ENCODE measurements around the gene IL1RAPL1.
"Not testable (repeated sequence)": the region's sequence is repeated elsewhere in the genome, so short reads cannot be mapped to it uniquely, and the experiment has no call there.

The IL1RAPL1 gene

GRCh38 chrX:29295987-29296680, 708.9 kb downstream of the IL1RAPL1 start:
- no peak for DNase-seq

DNA sequence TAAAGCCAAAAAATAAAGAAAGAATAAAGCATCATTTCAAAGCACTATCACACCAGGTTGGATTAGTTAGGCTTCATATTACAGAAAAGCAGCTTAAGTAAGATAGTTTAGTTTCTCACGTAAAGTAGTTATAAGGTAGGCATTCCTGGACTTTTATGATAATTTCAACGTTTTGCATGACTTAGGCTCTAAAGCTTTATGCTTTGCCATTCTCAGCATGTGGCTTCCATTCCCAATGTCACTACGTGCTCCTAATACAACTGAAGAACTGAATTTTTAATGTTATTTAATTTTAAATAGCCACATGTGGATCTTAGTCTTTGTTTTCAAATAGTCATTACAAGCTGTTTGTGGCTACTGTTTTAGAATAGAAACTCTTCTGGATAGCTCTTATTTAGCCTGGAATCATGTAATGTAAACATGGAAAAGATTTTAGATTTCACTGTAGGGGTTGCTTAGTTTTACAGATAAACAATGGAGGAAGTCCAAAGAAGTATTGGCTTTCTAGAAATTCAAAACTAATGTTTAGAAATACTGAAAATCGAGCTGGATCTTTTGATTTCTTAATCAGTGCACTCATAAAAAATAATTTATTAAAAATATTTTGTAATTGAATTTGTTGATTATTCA, 710.0 kb downstream of the IL1RAPL1 start:
- no peak for DNase-seq

- peak; percentile 33 for DNase-seq
Measured at GRCh38 chrX:29299684-29300083, 712.4 kb downstream of the IL1RAPL1 start.

DNA sequence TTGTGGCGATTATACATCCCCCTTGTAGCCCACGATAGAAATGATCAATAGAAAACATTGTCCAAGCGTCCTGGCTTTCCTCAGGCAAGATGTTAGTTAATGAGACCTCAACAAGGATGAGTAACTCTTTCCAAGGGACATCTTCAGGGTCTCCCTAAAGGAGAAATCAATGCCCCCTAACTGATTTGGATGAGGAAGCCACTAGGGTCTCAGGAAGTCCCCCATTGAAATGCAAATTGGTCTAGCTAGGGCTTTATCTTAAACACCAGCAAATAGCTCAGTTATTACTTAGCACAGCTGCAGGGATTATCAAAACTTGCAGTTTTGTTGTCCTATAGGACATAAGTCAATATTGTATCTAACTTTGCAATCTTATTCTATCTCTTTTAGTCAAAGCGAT, 721.5 kb downstream of the IL1RAPL1 start:
- no peak for DNase-seq

DNA sequence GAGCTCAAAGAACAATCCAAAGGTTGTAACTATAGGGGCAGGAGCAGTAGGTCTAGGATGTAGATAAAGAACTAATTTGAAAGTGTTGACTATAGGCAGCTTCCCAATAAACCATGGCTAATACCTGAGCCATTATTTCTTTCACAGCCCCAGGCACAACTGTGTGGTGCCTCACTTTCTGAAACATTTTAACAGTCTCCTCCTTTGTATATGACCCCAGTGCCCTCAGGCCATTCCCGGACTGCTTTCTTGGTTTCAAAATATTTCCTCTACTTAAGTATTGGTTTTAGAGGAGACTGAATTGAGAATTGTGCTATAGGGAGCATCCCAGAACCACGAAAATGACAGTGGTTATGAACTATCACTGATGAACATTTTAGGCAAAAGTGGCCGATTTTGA, 728.7 kb downstream of the IL1RAPL1 start:
- DNase-seq = no peak

DNA sequence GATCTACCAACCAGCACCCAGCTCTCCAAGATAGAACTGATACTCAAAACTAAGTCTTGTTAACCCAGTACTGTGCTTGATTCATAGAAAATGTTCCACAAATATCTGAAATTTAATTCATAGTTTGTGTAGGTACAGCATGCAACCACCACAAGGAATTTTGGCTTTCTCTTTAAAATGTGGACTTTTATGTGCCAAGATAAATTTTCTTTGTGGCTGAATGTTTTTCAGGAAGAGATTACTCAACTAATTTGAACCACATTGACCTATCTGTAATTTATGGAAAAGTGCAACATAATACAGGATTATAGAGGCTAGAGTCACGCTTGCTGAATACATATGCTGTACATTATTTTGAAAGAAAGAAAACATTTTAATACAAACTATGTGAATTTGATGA, 730.8 kb downstream of the IL1RAPL1 start:
- DNase-seq = no peak

GRCh38 chrX:29332429-29332828, 745.2 kb downstream of the IL1RAPL1 start:
- DNase-seq = not testable (repeated sequence)

DNA sequence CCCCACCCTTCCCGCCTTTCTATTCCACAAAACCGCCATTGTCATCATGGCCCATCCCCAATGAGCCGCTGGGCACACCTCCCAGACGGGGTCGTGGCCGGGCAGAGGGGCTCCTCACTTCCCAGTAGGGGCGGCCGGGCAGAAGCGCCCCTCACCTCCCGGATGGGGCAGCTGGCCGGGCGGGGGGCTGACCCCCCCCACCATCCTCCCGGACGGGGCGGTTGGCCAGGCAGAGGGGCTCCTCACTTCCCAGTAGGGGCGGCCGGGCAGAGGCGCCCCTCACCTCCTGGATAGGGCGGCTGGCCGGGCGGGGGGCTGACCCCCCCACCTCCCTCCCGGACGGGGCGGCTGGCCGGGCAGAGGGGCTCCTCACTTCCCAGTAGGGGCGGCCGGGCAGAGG, 745.8 kb downstream of the IL1RAPL1 start:
- not testable (repeated sequence) for DNase-seq

DNA sequence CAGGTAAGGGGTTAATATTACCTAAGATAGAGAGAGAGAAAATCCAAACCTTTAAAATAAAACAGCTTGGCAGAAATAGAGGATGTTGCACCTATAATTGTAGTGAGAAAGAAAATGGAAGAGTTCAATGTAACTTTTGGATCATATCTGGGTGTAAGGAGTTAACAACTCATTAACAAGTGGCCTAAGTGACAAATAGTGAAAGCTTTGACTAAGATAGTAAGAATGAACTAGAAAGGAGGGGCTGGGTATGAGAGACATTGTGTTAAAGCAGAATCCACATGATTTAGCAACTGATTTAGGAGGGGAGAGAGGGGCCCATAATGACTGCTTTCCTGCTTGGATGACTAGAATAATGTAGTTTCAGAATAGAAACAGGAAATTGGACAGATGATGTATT, 761.0 kb downstream of the IL1RAPL1 start:
- no peak for DNase-seq

GRCh38 chrX:29359276-29359675, 772.0 kb downstream of the IL1RAPL1 start:
- DNase-seq = no peak

DNA sequence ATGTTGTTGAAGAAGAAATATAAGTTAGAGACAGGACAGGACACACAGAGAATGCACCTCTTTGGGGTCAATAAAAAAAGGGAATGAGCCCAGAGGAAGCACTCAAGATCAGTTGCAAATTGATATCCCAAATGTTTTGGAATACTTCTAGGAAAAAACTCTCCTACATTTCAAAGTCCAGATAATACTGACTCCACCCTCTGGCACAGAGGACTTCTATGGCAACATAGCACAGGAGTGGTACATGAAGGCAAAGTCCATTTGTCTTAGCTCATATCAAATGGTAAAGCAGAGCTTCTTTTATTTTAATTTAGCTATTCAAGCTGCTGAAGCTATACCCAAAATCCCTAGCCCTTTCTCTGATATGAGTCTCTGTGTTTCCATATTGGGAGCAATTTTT, 787.5 kb downstream of the IL1RAPL1 start:
- not testable (repeated sequence) for DNase-seq

- DNase-seq = no peak
Measured at GRCh38 chrX:29376584-29376983, 789.3 kb downstream of the IL1RAPL1 start.

DNA sequence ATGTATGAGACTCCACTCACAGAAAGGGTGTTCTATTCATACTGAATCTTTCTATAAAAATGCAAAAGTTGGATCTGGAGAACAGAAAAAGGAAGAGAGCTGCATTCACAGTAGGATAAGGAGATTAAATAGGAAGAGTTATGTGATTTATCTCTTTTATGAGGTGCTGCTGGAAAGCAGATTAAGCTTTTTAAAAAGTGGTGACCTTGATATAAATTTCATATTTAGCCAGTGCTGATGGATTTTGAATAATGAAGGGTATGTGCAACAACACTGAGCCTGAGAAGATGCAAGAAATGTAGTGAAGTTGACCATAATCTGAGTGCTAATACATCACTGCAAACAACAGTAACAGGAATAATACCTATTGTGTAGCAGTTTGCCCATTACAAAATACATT, 795.6 kb downstream of the IL1RAPL1 start:
- DNase-seq = no peak

DNA sequence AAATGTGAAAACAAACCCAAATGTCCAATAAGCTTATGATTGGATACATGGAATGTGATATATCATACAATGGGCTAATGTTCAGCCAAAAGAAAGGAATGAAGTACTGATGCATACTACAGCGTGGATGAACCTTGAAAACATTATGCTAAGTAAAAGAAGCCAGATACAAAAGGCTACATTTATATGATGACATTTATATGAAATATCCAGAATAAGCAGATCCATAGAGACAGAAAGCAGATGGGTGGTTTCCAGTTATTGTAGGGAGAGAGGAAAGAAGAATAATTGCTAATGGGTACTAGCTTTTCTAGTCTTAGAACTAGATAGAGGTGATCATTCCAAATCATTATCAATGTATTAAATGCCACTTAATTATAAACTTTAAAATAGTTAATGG, 801.3 kb downstream of the IL1RAPL1 start:
- DNase-seq = no peak

DNA sequence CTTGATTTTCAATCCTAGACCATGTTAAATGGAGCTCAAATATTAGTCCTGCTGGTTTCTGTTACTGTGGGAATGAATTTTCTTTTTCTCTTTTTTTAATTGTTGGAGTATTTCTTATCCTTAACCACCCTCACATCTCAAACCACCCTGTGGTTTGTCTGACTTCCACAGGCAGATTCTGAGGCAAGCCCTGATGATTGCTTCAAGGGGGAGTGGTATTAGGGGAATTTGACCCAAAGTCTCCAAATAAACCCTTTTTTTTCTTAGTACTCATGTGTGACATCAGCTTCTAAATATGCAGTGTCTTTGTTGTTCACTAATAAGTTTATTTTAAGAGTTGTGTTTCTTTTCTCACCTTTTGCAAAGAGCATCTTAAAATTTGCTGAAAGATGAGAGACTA, 810.3 kb downstream of the IL1RAPL1 start:
- DNase-seq = no peak

GRCh38 chrX:29407357-29407756, 820.1 kb downstream of the IL1RAPL1 start:
- no peak for DNase-seq

DNA sequence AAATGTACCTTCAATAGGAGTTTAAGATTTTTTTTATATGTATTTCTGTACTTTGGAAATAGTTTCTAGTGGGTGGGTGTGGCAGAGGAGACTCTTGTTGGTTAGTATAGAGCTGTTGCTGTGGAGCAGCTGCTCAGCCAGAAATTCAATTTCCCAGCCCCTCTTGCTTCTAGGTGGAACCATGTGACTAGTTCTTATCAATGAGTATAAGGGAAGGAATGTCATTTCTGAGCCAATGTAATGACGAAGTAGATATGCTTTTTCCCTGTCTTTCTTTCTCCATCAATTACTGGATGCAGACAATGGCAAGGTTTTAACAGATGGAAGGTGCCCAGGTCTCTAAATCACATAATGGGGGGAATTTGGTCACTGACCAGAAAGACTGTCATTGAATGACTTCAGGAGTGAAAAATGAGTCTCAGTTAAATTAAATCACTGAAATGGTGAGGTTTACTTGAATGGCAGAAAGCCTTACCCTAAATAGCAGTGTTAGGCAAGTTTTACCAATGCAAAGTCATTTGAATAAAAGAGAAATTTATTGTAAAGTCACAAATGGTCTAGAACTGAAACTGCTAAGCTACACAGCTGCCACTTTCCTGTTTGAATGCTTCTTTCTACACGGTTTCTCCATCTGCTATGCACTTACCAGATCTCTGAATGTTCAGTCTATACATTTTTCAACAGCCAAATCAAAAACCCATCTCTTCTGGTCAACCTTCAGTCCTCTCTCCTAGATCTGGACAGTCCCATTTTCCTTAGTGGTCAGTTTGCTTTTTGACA, 832.7 kb downstream of the IL1RAPL1 start:
- DNase-seq = no peak

DNA sequence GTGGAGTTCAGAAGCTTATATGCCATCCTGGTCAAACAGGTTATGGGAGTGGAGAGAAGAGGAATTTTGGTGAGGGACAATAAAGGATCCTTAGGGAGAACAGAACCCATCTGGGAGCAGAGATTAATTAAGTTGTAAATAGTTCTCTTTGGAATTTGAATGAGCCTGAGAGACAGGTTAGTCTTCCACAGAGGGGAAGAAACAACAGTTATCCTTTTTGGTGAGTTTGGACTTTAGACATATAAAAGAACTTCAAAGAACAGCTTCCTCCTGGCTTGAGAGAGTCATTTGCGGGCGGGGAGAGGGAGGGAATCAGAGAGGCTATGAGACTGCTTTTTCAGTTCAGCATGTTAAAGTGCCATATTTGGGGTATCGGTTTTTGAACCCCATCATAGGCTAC, 834.8 kb downstream of the IL1RAPL1 start:
- no peak for DNase-seq

DNA sequence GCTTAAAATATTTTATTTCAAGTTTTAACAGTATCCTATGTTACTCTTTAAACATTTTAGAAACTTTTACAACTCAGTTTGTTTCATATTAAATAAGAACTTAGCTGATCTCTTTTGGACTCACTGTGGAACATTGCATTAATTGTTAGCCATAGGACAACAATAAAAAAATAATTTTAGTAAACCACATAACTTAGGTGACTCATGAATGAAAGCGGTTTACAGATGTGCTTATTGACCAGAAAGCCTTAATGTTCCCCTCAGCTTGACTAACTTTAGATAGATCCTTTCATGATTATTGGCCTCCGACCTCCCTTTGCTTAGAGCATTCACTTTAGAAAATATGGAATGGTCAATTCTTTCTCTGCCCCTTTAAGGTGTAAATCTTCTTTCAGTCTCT, 844.6 kb downstream of the IL1RAPL1 start:
- DNase-seq = no peak

GRCh38 chrX:29432534-29432933, 845.3 kb downstream of the IL1RAPL1 start:
- no peak for DNase-seq

- no peak for DNase-seq
Measured at GRCh38 chrX:29434939-29435338, 847.7 kb downstream of the IL1RAPL1 start.

DNA sequence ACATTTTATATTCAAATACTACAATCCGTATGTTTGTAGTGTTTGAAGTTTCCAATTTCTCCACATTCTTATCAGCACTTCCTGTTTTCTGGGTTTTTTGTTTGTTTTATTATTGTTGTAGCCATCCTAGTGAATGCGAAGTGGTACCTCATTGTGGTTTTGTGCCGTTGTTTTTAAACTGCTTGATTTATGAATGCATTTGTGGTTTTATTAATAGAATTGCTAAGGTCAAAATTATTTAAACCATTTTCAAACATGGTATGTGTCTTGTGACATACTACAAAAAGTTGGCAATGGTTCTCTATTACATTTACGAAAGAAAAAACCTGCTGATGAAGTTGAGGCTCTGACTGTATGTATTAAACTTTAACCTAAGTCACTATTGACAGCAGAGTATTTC, 848.1 kb downstream of the IL1RAPL1 start:
- no peak for DNase-seq

DNA sequence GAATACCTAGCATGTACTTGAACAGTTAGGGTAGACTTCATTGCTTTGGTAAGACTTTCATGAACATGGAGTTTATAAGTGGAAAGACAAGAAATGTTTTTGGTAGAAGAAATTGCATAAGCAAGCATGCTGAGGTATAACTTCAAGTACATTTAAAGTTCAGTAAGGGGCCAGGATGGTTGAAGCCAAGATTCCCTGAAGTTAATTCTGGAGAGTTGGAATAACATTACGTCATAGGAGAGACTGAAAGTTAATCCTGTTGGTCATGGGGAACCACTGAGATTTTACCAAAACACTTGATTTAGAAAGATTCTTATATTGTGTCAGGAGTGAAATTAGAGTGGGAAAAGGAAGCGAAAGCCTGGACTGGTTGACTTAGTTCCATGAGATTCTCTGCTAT, 860.6 kb downstream of the IL1RAPL1 start:
- no peak for DNase-seq

DNA sequence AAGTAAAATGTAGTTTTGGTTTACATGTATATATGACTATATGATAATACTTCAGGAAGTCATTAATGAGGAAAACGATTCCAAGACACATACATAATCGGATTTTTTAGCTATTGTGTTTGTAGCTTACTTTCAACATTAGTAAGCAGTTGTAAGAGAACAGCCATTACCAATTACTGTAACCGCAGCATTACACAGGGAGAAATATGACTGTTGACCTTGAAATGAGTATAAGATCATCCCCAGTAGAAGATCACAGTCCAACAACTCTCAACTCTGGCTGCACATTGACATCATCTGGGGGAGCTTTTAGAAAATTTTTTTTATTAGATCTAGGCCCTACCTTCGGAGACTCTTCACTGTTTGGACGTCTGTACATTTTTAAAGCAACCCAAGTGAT, 866.1 kb downstream of the IL1RAPL1 start:
- no peak for DNase-seq

All from NCI-H510A (cell line).